Nephron progenitor cell (in vitro differentiated cells): ENCODE data around the gene IL27RA.

ENCODE experiments used
- DNase-seq: peaks from one replicate; pipeline ENCODE4 v3.0.0; 2021
- H3K27ac Mint-ChIP-seq: 2 replicates; pipeline ENCODE4 v1.8.0; 2021; ENCODE audit warnings: mild to moderate bottlenecking, moderate library complexity, mixed read lengths
- H3K27me3 Mint-ChIP-seq: 2 replicates; pipeline ENCODE4 v1.8.0; 2021; ENCODE audit warnings: mild to moderate bottlenecking, low read depth, mixed read lengths; ENCODE audit not compliant: poor library complexity
- H3K36me3 Mint-ChIP-seq: 2 replicates; pipeline ENCODE4 v1.8.0; 2021; ENCODE audit warnings: low read depth, mixed read lengths
- H3K4me1 Mint-ChIP-seq: 2 replicates; pipeline ENCODE4 v1.8.0; 2021; ENCODE audit warnings: mixed read lengths
- H3K4me3 Mint-ChIP-seq: 2 replicates; pipeline ENCODE4 v1.8.0; 2021; ENCODE audit warnings: mild to moderate bottlenecking, moderate library complexity, mixed read lengths
- H3K9me3 Mint-ChIP-seq: 2 replicates; pipeline ENCODE4 v1.8.0; 2021; ENCODE audit warnings: mild to moderate bottlenecking, moderate library complexity, mixed read lengths
- TF ChIP-seq, protein P1 (sequence below): fragments of 200-600 bp; sonication (generic); IDR thresholded peaks from 2 replicates; pipeline ENCODE4 v1.5.0; 2021; ENCODE audit warnings: antibody characterized with exemption

Gene IL27RA

DNA sequence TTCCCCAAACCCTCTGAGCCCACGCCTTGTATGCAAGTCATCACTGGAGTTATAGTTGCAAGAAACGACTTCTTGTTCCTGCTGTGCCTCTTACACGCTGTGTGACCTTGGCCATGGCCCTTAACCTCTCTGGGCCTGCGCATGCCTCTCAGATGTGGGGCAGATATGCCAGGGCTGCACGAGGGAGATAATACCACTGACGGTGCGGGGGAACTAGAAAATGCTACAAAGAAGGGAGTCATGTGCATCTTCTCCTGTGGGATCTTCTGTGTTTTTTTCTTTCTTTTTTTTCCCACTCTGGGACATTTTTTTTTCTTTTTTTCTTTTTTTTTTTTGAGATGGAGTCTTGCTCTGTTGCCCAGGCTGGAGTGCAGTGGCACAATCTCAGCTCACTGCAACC is 63.3 kb downstream of the IL27RA start:
- Mint-ChIP-seq H3K27ac (no peak overlapping the region), H3K4me1 (peaks cover 10% of the 10 kb centered on the region), H3K9me3 (peaks cover 23% of the 10 kb centered on the region), H3K4me3 (no peak overlapping the region), H3K27me3 (peaks cover 5% of the 10 kb centered on the region), H3K36me3 (peaks cover 41% of the 10 kb centered on the region)
- TF ChIP-seq, protein P1, sequence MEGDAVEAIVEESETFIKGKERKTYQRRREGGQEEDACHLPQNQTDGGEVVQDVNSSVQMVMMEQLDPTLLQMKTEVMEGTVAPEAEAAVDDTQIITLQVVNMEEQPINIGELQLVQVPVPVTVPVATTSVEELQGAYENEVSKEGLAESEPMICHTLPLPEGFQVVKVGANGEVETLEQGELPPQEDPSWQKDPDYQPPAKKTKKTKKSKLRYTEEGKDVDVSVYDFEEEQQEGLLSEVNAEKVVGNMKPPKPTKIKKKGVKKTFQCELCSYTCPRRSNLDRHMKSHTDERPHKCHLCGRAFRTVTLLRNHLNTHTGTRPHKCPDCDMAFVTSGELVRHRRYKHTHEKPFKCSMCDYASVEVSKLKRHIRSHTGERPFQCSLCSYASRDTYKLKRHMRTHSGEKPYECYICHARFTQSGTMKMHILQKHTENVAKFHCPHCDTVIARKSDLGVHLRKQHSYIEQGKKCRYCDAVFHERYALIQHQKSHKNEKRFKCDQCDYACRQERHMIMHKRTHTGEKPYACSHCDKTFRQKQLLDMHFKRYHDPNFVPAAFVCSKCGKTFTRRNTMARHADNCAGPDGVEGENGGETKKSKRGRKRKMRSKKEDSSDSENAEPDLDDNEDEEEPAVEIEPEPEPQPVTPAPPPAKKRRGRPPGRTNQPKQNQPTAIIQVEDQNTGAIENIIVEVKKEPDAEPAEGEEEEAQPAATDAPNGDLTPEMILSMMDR: no peak
- no peak for DNase-seq

DNA sequence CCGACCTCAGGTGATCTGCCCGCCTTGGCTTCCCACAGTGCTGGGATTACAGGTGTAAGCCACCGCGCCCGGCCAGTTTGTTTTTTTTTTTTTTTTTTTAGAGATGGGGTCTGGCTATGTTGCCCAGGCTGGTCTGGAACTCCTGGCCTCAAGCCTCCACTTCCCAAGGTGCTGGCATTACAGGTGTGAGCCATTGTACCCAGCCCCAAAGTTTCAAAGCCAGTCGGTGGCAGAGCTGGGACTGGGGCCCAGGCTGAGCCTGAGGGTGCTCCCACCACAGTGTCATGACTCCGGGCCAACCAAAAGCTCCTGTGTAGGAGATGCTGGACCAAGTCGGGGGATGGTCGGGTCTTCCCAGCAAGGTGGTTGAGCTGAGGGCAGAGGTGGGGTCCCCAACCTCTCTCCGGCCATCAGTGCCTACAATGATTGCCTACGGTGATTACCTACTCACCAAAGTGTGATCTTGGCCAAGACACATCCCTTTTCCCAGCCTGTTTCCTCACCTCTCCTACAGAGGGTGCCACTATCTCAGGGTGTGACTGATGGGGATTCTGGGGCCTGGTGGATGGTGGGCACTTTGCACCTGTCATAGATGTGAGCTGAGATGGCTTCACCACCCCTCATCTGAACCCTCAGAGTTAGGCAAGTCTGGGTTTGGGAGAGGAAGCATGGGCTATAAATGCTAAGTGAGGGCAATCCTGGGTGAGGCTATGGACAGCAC is 64.9 kb downstream of the IL27RA start:
- TF ChIP-seq, protein P1: no peak
- H3K4me1 Mint-ChIP-seq: peaks cover 8% of the 10 kb centered on the region
- peak overlapping the region; percentile 70 for H3K27ac Mint-ChIP-seq
- peaks cover 47% of the 10 kb centered on the region for H3K36me3 Mint-ChIP-seq
- H3K4me3 Mint-ChIP-seq: no peak overlapping the region
- peaks cover 3% of the 10 kb centered on the region for H3K27me3 Mint-ChIP-seq
- H3K9me3 Mint-ChIP-seq: peaks cover 23% of the 10 kb centered on the region
- DNase-seq: no peak

DNA sequence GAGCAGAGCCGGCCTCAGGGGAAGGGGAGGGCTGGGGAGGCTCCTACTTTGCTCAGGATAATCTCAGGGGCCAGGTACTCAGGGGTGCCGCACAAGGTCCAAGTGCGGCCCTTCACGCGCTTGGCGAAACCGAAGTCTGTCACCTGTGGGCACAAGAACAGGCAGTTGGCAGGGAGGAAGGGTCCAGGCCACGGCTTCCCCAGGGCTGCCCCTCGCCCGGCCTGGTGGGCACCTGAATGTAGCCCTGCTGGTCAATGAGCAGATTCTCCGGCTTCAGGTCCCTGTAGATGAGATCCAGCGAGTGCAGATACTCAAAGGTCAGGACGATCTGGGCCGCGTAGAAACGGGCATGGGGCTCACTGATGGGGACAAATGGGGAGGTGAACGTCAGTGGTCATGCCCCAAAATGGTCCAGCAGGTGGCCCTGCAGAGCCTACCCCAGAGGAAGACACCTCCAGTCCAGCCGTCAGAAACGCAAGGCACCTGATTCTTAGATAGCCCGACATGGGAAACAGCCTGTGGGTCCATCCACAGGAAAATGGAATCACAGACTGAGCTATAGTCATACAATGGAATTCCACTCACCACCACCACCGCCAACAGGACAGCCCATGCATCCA is 66.1 kb downstream of the IL27RA start:
- DNase-seq: no peak
- Mint-ChIP-seq H3K9me3 (peaks cover 23% of the 10 kb centered on the region), H3K27ac (peak overlapping the region; percentile 70), H3K36me3 (peaks cover 47% of the 10 kb centered on the region), H3K27me3 (peaks cover 2% of the 10 kb centered on the region), H3K4me3 (no peak overlapping the region), H3K4me1 (no peaks in the 10 kb centered on the region)
- TF ChIP-seq, protein P1: no peak

DNA sequence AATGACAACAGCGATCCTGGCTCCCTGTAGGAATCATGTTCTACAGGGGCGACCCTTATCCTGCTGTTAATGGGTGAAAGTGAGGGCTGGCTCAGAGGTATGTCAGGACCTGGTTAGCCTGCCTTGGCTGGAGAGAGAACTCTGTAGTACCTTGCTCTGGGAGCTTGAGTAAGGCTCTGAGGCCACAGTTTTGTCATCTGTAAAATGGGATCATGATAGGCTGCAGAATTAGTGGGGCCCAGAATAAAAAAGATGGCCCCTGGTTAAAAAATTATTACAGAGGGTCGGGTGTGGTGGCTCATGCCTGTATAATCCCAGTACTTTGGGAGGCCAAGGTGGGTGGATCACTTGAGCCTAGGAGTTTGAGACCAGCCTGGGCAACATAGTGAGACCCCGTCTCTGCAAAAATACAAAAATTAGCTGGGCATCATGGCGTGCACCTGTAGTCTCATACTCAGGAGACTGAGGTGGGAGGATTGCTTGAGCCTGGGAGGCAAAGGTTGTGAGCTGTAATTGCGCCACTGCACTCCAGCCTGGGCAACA is 69.5 kb downstream of the IL27RA start:
- Mint-ChIP-seq H3K27ac (peak overlapping the region; percentile 48), H3K36me3 (peaks cover 35% of the 10 kb centered on the region), H3K4me1 (no peaks in the 10 kb centered on the region), H3K27me3 (peaks cover 2% of the 10 kb centered on the region), H3K9me3 (no peaks in the 10 kb centered on the region), H3K4me3 (no peak overlapping the region)
- no peak for DNase-seq
- TF ChIP-seq, protein P1: no peak

DNA sequence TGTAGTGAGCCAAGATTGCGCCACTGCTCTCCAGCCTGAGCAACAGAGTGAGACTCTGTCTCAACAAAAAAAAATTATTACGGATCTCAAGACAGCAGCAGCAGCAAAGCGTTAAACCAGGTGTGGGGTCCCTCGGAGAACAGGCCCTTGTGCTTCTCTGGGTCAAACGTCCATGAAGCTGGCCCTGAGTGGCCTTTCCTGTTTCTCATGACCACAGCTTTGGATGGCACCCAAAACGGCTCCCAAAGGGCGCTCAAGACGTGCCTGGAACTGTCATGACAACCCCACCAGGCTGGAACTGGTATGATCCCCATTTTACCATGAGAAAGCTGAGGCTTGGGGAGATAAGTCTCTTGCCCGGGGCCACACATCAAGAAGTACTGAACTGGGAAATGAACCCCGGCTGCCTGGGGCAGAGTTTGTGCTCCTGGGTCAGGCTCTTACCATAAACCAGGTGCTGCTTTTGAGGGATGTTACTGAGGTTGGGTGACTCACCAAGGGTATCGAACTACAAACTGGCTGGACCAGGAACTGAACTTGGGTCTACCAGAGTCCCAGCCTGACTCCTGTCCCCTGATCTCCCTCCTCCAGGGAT is 70.6 kb downstream of the IL27RA start:
- Mint-ChIP-seq H3K9me3 (no peaks in the 10 kb centered on the region), H3K27me3 (peaks cover 1% of the 10 kb centered on the region), H3K27ac (no peak overlapping the region), H3K4me1 (no peaks in the 10 kb centered on the region), H3K4me3 (no peak overlapping the region), H3K36me3 (peaks cover 27% of the 10 kb centered on the region)
- no peak for DNase-seq
- TF ChIP-seq, protein P1: no peak
